ENCODE data around the gene KIAA1217.

The KIAA1217 gene

GRCh38 chr10:24168258-24169170 is 40.4 kb upstream of the KIAA1217 start:
- no peak for TF ChIP-seq EZH2phosphoT487 (IDR thresholded peaks at IDR 0.05; ENCODE audit: low read depth)
- TF ChIP-seq, protein P1, sequence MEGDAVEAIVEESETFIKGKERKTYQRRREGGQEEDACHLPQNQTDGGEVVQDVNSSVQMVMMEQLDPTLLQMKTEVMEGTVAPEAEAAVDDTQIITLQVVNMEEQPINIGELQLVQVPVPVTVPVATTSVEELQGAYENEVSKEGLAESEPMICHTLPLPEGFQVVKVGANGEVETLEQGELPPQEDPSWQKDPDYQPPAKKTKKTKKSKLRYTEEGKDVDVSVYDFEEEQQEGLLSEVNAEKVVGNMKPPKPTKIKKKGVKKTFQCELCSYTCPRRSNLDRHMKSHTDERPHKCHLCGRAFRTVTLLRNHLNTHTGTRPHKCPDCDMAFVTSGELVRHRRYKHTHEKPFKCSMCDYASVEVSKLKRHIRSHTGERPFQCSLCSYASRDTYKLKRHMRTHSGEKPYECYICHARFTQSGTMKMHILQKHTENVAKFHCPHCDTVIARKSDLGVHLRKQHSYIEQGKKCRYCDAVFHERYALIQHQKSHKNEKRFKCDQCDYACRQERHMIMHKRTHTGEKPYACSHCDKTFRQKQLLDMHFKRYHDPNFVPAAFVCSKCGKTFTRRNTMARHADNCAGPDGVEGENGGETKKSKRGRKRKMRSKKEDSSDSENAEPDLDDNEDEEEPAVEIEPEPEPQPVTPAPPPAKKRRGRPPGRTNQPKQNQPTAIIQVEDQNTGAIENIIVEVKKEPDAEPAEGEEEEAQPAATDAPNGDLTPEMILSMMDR (IDR thresholded peaks at IDR 0.05; ENCODE audit: low read depth, low read length) = no peak
- H3K4me3 ChIP-seq (ENCODE audit: low read length) = no peak overlapping the region

GRCh38 chr10:24170199-24170598 is 38.7 kb upstream of the KIAA1217 start:
- no peaks in the 10 kb centered on the region for H3K9me3 ChIP-seq (ENCODE audit: insufficient read depth, low read length)
- TF ChIP-seq, protein P1 (IDR thresholded peaks at IDR 0.05; ENCODE audit: low read depth, low read length) = no peak
- TF ChIP-seq EZH2phosphoT487 (IDR thresholded peaks at IDR 0.05; ENCODE audit: low read depth) = no peak

More at GRCh38 chr10:24168258-24169170, 40.4 kb upstream of the KIAA1217 start:
- no peaks in the 10 kb centered on the region for H3K27me3 ChIP-seq (ENCODE audit: low read depth, low read length)
- H3K9ac ChIP-seq (ENCODE audit: low read length) = no peak overlapping the region
- H4K20me1 ChIP-seq (ENCODE audit: insufficient read depth, low read length) = no peaks in the 10 kb centered on the region
- H3K4me2 ChIP-seq (ENCODE audit: low read length) = no peak overlapping the region
- no peaks in the 10 kb centered on the region for H3K36me3 ChIP-seq (replicated peaks; ENCODE audit: low read depth, low read length)
- no peaks in the 10 kb centered on the region for H3K9me3 ChIP-seq (ENCODE audit: insufficient read depth, low read length)
- H2AFZ ChIP-seq (ENCODE audit: low read depth, low read length) = no peak overlapping the region
- H3K4me1 ChIP-seq (ENCODE audit: low read length) = no peaks in the 10 kb centered on the region
- no peaks in the 10 kb centered on the region for H3K79me2 ChIP-seq (ENCODE audit: low read length)
- H3K27ac ChIP-seq (ENCODE audit: low read length) = no peak overlapping the region

DNA sequence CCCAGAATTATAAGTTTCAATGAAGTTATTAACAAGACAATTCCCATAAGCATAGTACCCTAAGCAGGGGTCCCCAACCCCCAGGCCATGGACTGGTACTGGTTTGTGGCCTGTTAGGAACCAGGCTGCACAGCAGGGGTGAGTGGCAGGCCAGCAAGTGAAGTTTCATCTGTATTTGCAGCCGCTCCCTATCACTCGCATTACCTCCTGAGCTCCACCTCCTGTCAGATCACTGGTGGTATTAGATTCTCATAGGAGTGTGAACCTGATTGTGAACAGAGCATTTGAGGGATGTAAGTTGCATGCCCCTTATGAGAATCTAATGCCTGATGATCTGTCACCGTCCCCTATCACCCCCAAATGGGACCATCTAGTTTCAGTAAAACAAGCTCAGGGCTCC is 36.0 kb upstream of the KIAA1217 start:
- Histone ChIP-seq H3K4me1 (ENCODE audit: low read length) (no peaks in the 10 kb centered on the region), H2AFZ (ENCODE audit: low read depth, low read length) (no peak overlapping the region), H3K4me2 (ENCODE audit: low read length) (no peak overlapping the region), H3K27ac (ENCODE audit: low read length) (no peak overlapping the region), H3K27me3 (ENCODE audit: low read depth, low read length) (no peaks in the 10 kb centered on the region), H4K20me1 (ENCODE audit: insufficient read depth, low read length) (no peaks in the 10 kb centered on the region), H3K4me3 (ENCODE audit: low read length) (no peak overlapping the region), H3K79me2 (ENCODE audit: low read length) (no peaks in the 10 kb centered on the region), H3K36me3 (replicated peaks; ENCODE audit: low read depth, low read length) (no peaks in the 10 kb centered on the region), H3K9ac (ENCODE audit: low read length) (no peak overlapping the region), H3K9me3 (ENCODE audit: insufficient read depth, low read length) (no peaks in the 10 kb centered on the region)
- TF ChIP-seq EZH2phosphoT487 (IDR thresholded peaks at IDR 0.05; ENCODE audit: low read depth) = no peak
- TF ChIP-seq, protein P1 (IDR thresholded peaks at IDR 0.05; ENCODE audit: low read depth, low read length) = no peak

More at GRCh38 chr10:24170199-24170598, 38.7 kb upstream of the KIAA1217 start:
- H3K4me2 ChIP-seq (ENCODE audit: low read length) = no peak overlapping the region
- no peaks in the 10 kb centered on the region for H4K20me1 ChIP-seq (ENCODE audit: insufficient read depth, low read length)
- H3K79me2 ChIP-seq (ENCODE audit: low read length) = no peaks in the 10 kb centered on the region
- H3K27me3 ChIP-seq (ENCODE audit: low read depth, low read length) = no peaks in the 10 kb centered on the region
- no peak overlapping the region for H3K4me3 ChIP-seq (ENCODE audit: low read length)
- no peak overlapping the region for H2AFZ ChIP-seq (ENCODE audit: low read depth, low read length)
- no peaks in the 10 kb centered on the region for H3K4me1 ChIP-seq (ENCODE audit: low read length)
- no peaks in the 10 kb centered on the region for H3K36me3 ChIP-seq (replicated peaks; ENCODE audit: low read depth, low read length)
- no peak overlapping the region for H3K27ac ChIP-seq (ENCODE audit: low read length)
- no peak overlapping the region for H3K9ac ChIP-seq (ENCODE audit: low read length)

DNA sequence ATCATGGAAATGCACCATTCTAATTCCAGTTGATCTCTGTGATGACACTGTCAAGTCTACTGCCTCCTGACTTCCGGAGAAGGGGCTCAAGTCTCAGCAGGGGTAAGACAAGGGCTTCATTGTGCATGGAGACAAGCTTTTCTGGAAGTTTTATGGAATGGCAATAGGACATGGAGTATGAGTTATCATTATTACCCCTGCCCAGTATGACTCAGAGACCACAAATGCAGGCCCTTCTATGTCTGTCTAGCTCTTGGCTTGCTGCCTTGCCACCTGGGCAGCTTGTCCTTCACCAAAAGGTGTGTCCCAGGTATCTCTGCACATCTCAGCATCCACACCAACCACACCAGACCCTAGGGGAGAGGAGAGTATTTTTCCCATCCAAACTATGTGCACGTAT is 34.9 kb upstream of the KIAA1217 start:
- Histone ChIP-seq H3K27ac (ENCODE audit: low read length) (no peak overlapping the region), H3K4me1 (ENCODE audit: low read length) (no peaks in the 10 kb centered on the region), H4K20me1 (ENCODE audit: insufficient read depth, low read length) (no peaks in the 10 kb centered on the region), H3K79me2 (ENCODE audit: low read length) (no peaks in the 10 kb centered on the region), H3K4me3 (ENCODE audit: low read length) (no peak overlapping the region), H3K9me3 (ENCODE audit: insufficient read depth, low read length) (no peaks in the 10 kb centered on the region), H3K27me3 (ENCODE audit: low read depth, low read length) (no peaks in the 10 kb centered on the region), H2AFZ (ENCODE audit: low read depth, low read length) (no peak overlapping the region), H3K4me2 (ENCODE audit: low read length) (no peak overlapping the region), H3K36me3 (replicated peaks; ENCODE audit: low read depth, low read length) (no peaks in the 10 kb centered on the region), H3K9ac (ENCODE audit: low read length) (no peak overlapping the region)
- TF ChIP-seq EZH2phosphoT487 (IDR thresholded peaks at IDR 0.05; ENCODE audit: low read depth) = no peak
- TF ChIP-seq, protein P1 (IDR thresholded peaks at IDR 0.05; ENCODE audit: low read depth, low read length) = no peak
